ENCODE results near the gene MRPL21.

- TF ChIP-seq CTCF (IDR thresholded peaks at IDR 0.05) (no peak), POLR2AphosphoS5 (IDR thresholded peaks at IDR 0.05) (no peak), POLR2A (IDR thresholded peaks at IDR 0.05) (no peak)
Measured at GRCh38 chr11:68870470-68870869, 33.2 kb downstream of the MRPL21 start.
